Lower leg skin (tissue), 4 donors: ENCODE results near the gene NOCT. TPM values are rescaled to one million over a fixed set of nuclear protein-coding genes. Genes with fewer than 3 reads are reported as not detected.

Experiments
- DNase-seq, 2 donors: peaks; one replicate each; pipeline ENCODE4 v3.0.0-alpha.2; 2019; ENCODE audit warnings: low spot score in 2 of 2
- H3K4me3 ChIP-seq: fragments of 200-600 bp; sonication (generic); 2 replicates; pipeline ENCODE4 v1.5.1; 2017; ENCODE audit warnings: mild to moderate bottlenecking, low read depth; ENCODE audit not compliant: poor library complexity, severe bottlenecking
- CTCF ChIP-seq, 3 donors: fragments of 450-650 bp; IDR thresholded peaks; one replicate each; pipeline ENCODE4 v1.5.1; 2016; ENCODE audit warnings: antibody characterized with exemption in 3 of 3, mild to moderate bottlenecking in 3 of 3, moderate library complexity in 2 of 3
- POLR2A ChIP-seq, 2 donors: fragments of 450-650 bp; IDR thresholded peaks; one replicate each; pipeline ENCODE4 v1.6.1; 2016 to 2017; ENCODE audit warnings: antibody characterized with exemption in 2 of 2, mild to moderate bottlenecking in 1 of 2, moderate library complexity in 1 of 2
- WGBS, 2 donors: methylation state at CpG; one replicate each; pipeline ENCODE4 v1.1.5; 2018; 5-methylcytosine and 5-hydroxymethylcytosine counted together
- intact Hi-C: fragments of 100-400 bp; cut with DNase I; formaldehyde crosslinking; loops from one replicate; pipeline ENCODE4 v1.15.0; 2023; ENCODE audit warnings: low total_unique reads
- total RNA-seq, 4 donors: library from RNA; depleted of rRNA; stranded (reverse); fragments of >200 nt; gene quantifications; one replicate each; pipeline ENCODE4 v1.1.0, GENCODE V29; 2016

Gene NOCT
- total RNA-seq, 4 donors from 2014 or later = 4.0 to 10.5 (median 7.4) TPM

DNA sequence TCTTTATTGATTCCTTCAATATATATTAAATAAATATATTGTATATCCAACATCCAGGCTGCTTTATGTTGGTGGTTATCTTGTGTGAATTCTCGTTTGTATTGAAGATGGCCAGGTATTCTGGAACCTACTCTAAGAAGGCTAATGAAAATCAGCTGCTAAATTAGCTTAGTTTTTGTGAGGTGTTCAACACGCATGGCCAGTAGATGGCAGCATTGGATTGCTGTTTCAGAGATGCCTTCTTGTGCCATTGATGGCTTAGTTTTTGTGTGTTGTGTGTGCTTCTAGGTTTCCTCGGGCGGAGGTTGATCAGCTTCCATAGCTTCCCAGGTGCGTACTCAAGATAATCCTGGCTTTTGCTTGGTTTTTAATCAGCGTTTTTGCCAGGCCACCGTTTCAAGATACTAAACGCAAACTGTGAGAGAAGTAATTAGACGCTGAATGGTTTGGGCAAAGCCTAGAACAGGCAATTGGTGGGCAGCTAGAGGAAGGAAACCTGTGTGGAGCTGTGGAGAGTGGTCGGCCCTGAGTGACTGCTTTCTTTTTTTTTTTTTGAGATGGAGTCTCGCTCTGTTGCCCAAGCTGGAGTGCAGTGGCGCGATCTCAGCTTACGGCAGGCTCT, 15.1 kb downstream of the NOCT start:
- intact Hi-C loops = no loop called here
- DNase-seq = peak; percentile 69 to 91

DNA sequence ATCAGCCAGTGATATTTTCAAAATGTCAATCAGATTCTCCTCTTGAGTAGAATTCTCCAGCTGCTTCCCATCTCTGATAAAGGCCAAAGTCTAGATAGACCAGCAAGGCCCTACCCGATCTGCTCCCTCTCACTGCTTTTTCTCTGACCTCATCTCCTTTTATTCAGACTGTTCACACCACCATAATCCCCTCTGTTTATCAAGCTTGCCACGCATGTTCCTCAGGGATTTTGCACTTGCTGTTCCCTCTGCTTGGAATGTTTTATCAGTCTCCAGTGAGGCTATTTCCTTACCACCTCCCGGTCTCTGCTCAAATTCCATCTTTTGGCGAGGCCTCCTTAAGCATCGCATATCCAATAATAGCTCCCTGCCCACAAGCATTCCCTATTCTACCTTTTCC, 20.1 kb downstream of the NOCT start:
- WGBS, 2 donors = 86 to 94% methylated on average over 5 of the region's 5 CpGs
- TF ChIP-seq CTCF (IDR thresholded peaks at IDR 0.05) (no peak), POLR2A (IDR thresholded peaks at IDR 0.05) (no peak)
- H3K4me3 ChIP-seq = no peak overlapping the region
- no peak for DNase-seq
- intact Hi-C loops = no loop called here

More for the DNA sequence above, 15.1 kb downstream of the NOCT start:
- WGBS, 2 donors = 44 to 46% methylated on average over 14 of the region's 14 CpGs
- no peak for TF ChIP-seq POLR2A (IDR thresholded peaks at IDR 0.05)
- TF ChIP-seq CTCF (IDR thresholded peaks at IDR 0.05) = peak in 1 of 3 donors; percentile 27
- no peak overlapping the region for H3K4me3 ChIP-seq

- DNase-seq = no peak
- 86 to 91% methylated on average over 2 of the region's 2 CpGs for WGBS, 2 donors
- H3K4me3 ChIP-seq = no peak overlapping the region
- intact Hi-C loops = no loop called here
- TF ChIP-seq POLR2A (IDR thresholded peaks at IDR 0.05) (no peak), CTCF (IDR thresholded peaks at IDR 0.05) (no peak)
Observed at GRCh38 chr4:139036885-139037284, 21.3 kb downstream of the NOCT start.

DNA sequence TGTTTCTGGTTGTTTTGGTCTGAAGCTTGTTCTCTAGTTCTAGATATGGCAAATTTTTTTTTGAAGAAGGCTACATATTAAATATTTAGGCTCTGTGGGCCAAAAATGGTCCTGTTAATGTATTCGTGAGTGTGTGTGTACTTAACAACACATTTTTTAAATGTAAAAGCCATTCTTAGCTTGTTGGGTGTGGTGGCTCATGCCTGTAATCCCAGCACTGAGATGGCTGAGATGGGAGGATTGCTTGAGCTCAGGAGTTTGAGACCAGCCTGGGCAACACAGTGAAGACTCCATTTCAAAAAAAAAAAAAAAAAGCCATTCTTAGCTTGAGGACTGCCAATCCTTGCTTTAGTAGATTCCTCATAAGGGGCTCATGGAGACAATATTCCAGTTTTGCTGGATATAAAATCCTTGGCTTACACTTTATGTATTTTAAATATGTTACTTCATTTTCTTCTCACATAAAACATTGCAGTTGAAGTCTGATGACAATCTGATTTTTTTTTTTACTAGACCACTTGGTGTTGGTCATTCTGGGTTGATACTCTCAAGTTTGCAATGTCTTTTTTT, 23.4 kb downstream of the NOCT start:
- no peak overlapping the region for H3K4me3 ChIP-seq
- WGBS, 2 donors = 76 to 90% methylated on average over 1 of the region's 1 CpG
- intact Hi-C loops = no loop called here
- TF ChIP-seq POLR2A (IDR thresholded peaks at IDR 0.05) = no peak
- TF ChIP-seq CTCF (IDR thresholded peaks at IDR 0.05) = no peak
- no peak for DNase-seq

GRCh38 chr4:139042981-139043460, 27.4 kb downstream of the NOCT start:
- no peak overlapping the region for H3K4me3 ChIP-seq
- intact Hi-C loops = no loop called here
- TF ChIP-seq CTCF (IDR thresholded peaks at IDR 0.05) (no peak), POLR2A (IDR thresholded peaks at IDR 0.05) (no peak)
- 66 to 67% methylated on average over 10 of the region's 10 CpGs for WGBS, 2 donors
- no peak for DNase-seq
